ENCODE measurements around the gene AGO3.
A peak's percentile ranks its signal among the peaks of the same experiment; 100 is the strongest.

Gene AGO3

DNA sequence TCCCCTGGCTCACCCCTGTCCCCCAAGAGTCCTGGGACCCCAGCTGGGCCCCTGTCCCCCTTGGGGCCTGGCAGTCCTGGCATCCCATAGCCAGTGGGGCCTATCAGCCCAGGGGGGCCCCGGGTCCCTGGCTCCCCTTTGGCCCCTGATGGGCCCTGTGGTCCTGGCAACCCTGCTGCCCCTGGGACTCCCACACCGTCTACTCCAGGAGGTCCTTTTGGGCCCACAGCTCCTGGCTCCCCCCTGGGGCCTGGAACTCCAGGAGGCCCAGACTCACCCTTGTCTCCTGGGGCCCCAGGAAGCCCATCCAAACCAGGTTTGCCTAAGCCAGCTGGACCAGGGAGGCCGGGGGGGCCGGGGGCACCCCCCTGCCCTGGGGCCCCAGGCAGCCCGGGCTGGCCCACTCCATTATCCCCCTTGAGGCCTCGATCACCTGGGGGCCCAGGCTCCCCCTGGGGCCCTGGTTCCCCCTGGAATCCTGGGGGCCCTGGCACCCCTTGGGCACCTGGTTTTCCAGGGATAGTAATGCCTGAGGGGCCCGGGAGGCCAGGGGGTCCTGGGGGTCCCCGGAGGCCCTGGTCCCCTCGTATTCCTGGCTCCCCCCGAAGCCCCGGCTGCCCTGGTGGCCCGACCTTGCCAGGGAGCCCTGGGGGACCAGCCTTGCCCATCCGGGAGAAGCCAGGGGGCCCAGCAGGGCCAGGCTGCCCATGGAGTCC, 167.9 kb downstream of the AGO3 start:
- no peak for DNase-seq

DNA sequence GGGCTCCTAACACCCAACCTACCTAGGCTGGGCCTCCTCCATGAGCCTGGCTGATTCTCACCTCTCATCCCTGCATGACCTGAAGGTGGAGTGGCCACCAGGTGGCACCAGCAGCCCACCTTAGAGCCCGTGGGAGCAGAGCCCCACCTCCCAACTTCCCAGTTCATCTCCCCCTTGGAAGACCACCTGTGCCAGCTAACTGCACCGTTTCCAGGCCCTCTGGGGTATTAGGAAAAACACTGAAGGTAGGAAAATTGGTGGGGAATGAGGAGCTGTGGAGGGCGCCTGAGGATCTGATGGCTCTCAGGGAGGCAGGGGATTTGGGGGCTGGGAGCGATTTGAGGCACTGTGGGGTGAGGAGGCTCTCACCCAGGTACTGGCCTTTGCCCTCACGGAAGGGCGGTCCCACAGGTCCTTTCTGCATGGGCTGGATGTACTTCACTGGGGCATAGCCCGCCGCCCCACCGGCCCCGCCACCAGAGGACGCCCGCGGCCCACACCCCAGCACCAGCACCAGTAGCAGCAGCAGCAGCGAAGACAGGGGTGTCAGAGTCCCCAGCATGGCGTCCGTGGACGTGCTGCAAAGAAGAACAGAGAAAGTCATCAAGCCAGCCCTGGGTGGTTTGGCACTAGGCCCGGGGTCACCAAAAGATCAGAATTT, 168.9 kb downstream of the AGO3 start:
- DNase-seq: peak; percentile 83

DNA sequence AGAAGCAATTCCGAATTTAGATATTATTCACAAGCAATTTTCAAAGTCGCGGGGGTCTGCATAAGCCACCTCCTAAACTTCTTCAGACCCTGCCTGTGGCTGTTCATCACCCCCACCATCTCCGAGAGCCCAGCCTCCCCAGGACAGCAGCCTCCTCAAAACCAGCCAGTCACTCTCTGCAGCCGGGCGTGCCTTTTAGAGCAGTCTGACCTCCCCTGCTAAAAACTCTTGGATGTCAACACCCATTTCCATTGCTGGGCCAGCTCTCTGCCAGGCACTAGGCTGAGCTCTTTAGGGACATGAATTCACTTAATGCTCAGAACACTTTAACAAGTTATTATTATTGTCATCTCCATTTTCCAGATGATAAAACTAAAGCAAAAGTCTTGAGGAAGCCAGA, 169.5 kb downstream of the AGO3 start:
- DNase-seq: no peak

DNA sequence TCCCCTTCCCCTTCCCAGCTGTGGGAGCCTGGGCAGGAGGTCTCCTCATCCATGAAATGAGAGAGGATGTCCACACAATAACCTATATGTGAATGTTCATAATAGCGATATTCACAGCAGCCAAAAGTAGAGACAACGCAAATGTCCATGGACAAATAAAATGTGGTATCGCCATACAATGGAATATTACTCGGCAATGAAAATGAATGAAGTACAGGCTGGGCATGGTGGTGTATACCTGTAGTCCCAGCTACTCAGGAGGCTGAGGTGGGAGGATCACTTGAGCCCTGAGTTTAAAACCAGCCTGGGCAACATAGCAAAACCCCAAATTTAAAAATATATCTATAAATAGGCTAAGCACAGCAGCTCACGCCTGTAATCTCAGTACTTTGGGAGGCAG, 170.6 kb downstream of the AGO3 start:
- DNase-seq: no peak

DNA sequence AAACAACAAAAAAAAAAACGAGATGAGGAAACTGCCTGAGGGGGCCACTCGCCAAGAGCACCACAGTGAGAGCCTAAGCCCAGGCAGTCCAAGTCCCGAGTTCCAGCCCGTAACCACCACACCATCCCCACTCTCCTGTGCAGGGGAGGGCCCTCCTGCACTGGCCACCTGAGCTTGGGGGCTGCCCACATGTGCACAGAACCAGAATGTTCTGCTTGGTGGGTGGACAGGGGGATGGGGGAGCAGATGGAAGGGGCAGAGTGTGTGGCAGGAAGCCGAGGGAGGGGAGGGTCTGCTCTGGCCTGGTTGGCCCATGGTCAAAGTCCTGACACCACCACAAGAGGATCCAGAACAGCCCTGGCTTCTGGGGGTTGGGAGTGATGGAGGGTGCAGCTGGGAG, 175.4 kb downstream of the AGO3 start:
- no peak for DNase-seq

DNA sequence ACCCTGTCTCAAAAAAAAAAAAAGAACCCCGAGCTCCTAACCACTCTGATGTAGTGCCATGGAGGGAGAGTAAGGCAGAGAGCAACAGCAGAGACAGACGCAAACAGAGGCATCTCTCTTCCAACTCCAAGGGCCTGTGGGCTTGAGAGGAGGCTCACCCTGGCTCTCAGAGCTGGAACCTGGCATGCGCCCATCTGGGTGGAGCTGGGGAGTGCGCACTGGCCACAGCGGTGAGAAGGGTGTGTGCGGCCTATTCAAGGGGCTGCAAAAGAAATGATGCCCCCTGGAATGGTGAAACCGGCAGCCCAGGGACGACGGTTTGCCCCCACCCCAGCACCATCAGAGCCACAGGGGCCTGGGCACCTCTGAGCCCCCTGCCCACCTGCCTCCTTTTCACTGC, 176.5 kb downstream of the AGO3 start:
- DNase-seq: no peak

DNA sequence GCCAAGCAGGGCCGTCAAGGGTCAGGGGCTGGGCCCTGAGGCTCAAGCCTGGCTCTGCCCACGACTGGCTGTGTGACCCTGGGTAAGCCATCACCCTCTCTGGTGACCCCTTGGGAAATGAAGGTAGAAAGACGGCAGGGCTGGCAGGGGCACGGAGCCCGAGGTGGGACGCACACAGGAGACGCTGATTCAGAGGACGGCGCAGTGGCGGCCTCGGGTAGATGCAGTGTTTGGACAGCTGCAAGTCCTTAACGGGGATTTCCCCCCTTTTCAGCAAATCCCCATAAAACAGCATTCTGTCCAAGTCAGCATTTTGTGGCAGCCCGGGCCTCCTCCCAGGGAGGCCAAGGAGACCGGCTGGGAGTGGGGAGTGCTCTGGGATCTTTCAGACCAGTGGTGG, 177.4 kb downstream of the AGO3 start:
- DNase-seq: no peak

DNA sequence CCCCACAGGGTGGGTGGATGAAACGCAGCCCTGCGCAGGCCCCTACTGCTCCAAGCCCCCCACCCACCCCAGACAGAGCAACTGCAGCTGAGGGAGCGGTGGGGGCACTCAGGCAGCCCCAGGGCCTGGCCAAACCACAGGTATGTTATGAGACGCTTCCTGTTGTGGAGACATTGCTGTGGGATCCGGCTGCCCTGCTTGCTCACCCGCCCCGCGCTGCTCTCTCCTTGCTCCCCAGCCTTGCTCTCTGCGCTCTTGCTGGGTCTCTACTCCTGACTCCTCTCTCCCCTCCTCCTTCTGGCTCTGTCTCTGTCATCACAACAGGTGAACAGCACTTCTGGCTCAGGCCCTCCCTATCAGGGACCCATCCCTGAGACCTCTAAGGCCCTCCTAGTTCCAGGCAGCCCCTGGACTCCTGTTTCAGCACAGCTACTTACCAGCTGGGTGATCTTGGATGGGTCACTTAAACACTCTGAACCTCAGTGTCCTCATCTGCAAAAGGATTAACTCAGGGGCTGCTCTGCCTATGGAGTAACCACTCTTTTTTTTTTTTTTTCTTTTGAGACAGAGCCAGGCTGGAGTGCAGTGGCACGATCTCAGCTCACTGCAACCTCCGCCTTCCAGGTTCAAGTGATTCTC, 178.3 kb downstream of the AGO3 start:
- peak; percentile 71 for DNase-seq

DNA sequence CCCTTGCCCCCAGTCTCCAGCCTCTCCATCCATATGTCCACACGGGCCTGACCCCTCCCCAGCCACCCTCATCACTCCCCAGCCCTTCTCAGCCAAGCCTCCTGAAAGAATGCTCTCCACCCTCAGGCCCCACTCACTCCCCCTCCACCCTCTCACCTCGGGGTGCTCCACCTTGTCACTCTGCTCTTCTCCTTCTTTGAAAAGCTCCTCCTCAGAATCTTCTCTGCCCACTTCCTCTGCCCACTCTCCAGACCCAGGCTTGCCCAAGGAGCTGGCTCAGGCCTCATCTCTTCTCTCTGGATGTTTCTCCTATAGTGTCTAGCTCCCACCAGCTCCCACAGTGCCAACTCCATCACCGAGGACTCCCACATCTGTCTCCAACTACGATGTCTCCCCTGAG, 180.2 kb downstream of the AGO3 start:
- no peak for DNase-seq

DNA sequence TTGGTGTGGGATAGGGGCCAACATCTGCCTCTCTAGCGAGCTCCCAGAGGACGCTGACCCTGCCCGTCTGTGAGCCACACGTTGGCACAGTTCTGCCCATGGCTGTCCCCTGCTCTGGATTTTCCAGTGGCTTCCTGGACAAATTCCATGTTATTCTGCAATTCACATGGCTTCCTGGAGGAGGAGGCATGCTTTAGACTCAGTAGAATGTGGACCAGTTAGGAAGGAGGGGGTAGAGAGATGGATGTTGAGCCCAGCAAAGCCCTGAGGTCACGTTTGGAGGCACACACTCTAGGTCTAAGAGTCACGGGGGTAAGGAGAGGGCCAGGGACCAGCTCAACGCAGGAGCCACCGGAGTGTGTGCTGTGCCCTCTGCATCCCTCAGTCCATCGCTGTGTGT, 181.9 kb downstream of the AGO3 start:
- DNase-seq: no peak

DNA sequence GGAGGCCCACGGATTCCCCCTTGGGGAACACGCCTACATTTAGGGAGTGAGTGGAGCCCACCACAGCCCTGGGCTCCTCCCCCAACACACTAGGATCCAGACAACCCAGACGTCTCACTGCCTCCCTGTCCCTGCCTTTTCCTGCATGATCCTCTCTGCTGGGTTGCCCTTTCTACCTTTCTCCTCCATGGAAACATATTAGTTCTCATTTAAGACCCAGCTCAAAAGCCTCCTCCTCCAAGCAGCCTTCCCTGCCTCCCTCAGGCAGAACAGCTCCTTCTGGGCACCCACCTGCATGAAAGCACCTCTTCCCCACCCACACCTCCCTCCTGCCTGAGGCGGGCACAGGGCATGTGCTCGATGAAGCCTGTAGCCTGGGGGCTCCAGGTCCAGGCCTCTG, 183.5 kb downstream of the AGO3 start:
- no peak for DNase-seq

DNA sequence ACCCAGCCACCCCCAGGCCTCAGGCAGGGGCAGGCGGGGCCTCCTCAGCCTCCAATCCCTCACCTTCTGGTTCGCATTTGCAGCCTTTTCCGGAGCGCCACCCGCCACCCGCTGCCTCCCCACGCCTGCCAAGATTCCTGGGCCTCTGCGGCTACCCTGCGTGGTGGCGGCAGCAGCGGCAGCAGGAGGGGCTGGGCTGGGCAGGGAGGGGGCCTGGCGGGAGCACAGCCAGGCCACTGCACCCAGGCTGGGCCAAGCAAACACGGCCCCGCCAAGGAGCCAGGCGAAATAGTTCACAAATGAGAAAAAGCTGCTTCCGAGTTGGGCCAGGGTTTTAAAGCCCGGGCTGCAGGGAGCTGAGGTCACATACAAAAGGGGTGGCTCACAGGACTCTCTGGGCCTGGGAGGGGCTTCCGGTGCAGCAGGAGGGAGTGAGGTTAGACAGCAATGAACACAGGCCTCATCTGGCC, 184.3 kb downstream of the AGO3 start:
- no peak for DNase-seq

DNA sequence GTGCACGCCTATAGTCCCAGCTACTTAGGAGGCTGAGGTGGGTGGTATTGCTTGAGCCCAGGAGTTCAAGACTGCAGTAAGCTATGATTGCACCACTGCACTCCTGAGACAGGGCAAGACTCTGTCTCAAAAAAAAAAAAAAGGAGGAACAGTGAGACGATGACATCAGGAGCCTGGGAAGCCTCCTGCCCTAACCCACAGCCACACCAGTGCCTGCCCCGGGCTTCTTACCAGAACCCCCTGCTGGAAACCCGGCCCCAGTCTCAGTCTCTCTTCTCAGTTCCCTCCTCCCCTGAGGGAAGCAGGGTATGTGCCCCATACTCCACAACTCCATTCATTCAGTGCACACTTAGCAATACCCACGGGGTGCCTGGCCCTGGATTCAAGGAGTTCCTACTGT, 185.0 kb downstream of the AGO3 start:
- DNase-seq: no peak

DNA sequence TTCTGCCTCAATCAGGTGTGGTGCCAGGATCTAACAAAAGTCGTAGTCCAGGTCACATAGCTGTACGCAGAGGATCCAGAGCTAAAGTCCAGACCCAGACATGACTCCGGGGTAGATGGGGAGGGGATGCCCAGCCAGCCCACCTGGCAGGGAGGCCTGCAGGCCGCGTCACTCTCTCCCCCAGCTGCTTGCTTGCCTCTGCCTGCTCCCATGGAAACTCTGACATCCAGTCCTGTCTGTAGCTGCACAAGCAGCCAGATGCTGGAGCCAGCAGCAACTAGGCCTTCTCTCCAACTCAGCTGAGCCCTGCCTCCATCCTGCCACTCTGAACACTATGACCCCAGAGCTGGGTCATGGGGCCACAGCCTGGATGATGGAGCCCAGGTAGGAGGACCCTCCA, 186.0 kb downstream of the AGO3 start:
- DNase-seq: no peak

DNA sequence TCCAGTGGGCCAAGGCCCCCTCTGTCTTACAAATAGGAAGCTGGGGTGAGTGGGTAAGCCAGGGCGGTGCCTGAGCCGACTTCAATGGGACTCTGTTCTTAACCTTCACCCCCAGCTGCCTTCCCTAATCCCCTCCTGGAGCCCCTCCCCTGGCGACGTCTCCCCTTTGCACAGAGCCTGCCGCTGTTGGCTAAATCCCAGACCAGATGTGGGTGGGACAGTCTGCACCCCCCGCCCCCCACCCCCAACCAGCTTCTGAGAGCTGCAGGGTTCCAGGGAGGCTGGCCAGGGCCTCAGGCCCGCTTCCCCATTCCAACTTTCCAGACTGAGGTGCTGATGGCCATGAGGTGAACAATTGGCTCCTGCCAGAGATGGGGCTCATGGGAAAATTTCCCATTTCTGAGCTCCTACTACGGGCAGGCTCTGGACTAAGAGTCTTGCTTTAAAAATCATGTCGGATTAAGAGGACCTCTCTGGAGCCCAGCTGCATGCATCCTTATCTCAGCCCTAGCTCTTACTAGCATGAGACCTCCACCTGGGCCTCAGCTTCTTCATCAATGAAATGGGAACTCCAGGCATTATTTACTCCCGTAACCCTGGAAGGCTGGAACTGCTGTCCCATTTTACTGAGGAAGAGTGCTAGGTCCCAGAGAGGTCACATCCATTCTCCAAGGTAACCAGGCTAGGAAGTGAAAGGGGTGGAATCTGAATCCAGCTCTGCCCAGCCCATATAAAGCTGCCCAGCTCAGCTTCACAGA, 187.7 kb downstream of the AGO3 start:
- no peak for DNase-seq

DNA sequence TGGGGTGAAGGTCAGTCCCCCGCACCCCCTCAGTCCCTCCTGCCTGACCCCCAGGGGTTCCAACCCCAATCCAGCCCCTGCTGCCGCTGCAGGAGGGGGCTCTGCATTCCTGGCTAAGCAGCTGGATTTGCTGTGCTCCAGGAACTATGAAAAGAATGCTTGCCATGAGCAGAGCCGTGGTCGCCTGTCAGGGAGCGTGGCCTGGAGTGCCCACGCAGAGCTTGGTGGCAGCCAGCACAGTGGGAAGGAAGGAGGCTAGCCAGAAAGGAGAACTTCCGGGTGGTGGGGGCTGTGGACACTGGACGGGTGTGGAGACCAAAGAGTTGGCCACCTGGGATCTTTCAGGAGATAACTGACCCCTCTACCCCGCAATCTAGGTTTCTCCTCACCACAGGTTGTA, 188.6 kb downstream of the AGO3 start:
- no peak for DNase-seq

All from CD4-positive, alpha-beta T cell treated with Interleukin-6 for 4 hours (primary cell).